ENCODE data around the gene GDA. TPM values are rescaled to one million over a fixed set of nuclear protein-coding genes. Genes with fewer than 3 reads are reported as not detected.

The GDA gene
- total and polyA plus RNA-seq, 3 experiments from 2014 or later: not detected

- ChIA-PET POLR2A (interaction anchor here (0.6 kb wide), 1 partner anchor 295 kb away, joined by 6 read pairs; no protein-coding TSS in a partner anchor), CTCF (interaction anchor here (0.9 to 1.7 kb wide), 7 partner anchors 10 to 729 kb away, joined by 3 to 8 read pairs (median 4); partner anchors contain the start of gene ZFAND5)
- no peak for DNase-seq
- no peak overlapping the region for H3K4me3 Mint-ChIP-seq
- peaks cover 7 to 10% of the 10 kb centered on the region in 2 donors for H3K27me3 Mint-ChIP-seq
- no peaks in the 10 kb centered on the region for H3K36me3 ChIP-seq (ENCODE audit: insufficient read depth, low read length)
- H3K27me3 ChIP-seq (ENCODE audit: insufficient read depth, low read length, poor library complexity, severe bottlenecking): no peaks in the 10 kb centered on the region
- H3K4me1 ChIP-seq (ENCODE audit: insufficient read depth, low read length): no peaks in the 10 kb centered on the region
- no peaks in the 10 kb centered on the region for H3K9me3 Mint-ChIP-seq
- no peaks in the 10 kb centered on the region for H3K4me1 Mint-ChIP-seq
- H3K27ac ChIP-seq (ENCODE audit: low read depth, low read length): no peak overlapping the region
- H3K9me3 ChIP-seq (ENCODE audit: low read length): no peaks in the 10 kb centered on the region
- H3K36me3 Mint-ChIP-seq: no peaks in the 10 kb centered on the region
- no peak overlapping the region for H3K4me3 ChIP-seq (ENCODE audit: low read length)
- H3K27ac Mint-ChIP-seq: no peak overlapping the region
Measured at GRCh38 chr9:72292874-72293607, 143.8 kb downstream of the GDA start.

GRCh38 chr9:72294936-72295335, 145.7 kb downstream of the GDA start:
- H3K27ac ChIP-seq (ENCODE audit: low read depth, low read length): no peak overlapping the region
- no peak overlapping the region for H3K4me3 ChIP-seq (ENCODE audit: low read length)
- no peaks in the 10 kb centered on the region for H3K36me3 ChIP-seq (ENCODE audit: insufficient read depth, low read length)
- Mint-ChIP-seq H3K27ac (no peak overlapping the region), H3K4me3 (no peak overlapping the region), H3K4me1 (no peaks in the 10 kb centered on the region), H3K27me3 (peaks cover 6 to 10% of the 10 kb centered on the region in 2 donors), H3K9me3 (no peaks in the 10 kb centered on the region), H3K36me3 (no peaks in the 10 kb centered on the region)
- no peaks in the 10 kb centered on the region for H3K27me3 ChIP-seq (ENCODE audit: insufficient read depth, low read length, poor library complexity, severe bottlenecking)
- no peaks in the 10 kb centered on the region for H3K4me1 ChIP-seq (ENCODE audit: insufficient read depth, low read length)
- no peaks in the 10 kb centered on the region for H3K9me3 ChIP-seq (ENCODE audit: low read length)
- ChIA-PET CTCF (interaction anchor here (1.2 to 1.4 kb wide), 2 partner anchors 14 to 298 kb away, joined by 4 to 6 read pairs; no protein-coding TSS in a partner anchor), POLR2A (no interaction called here)
- no peak for DNase-seq

GRCh38 chr9:72297516-72297915, 148.3 kb downstream of the GDA start:
- Histone ChIP-seq H3K4me1 (ENCODE audit: insufficient read depth, low read length) (no peaks in the 10 kb centered on the region), H3K27me3 (ENCODE audit: insufficient read depth, low read length, poor library complexity, severe bottlenecking) (no peaks in the 10 kb centered on the region), H3K4me3 (ENCODE audit: low read length) (no peak overlapping the region), H3K36me3 (ENCODE audit: insufficient read depth, low read length) (no peaks in the 10 kb centered on the region), H3K9me3 (ENCODE audit: low read length) (no peaks in the 10 kb centered on the region), H3K27ac (ENCODE audit: low read depth, low read length) (no peak overlapping the region)
- no peak overlapping the region for H3K27ac Mint-ChIP-seq
- ChIA-PET POLR2A (no interaction called here), CTCF (no interaction called here)
- peaks cover 5 to 11% (median 6%) of the 10 kb centered on the region in 3 donors for H3K4me1 Mint-ChIP-seq
- H3K36me3 Mint-ChIP-seq: no peaks in the 10 kb centered on the region
- no peak for DNase-seq
- no peaks in the 10 kb centered on the region for H3K9me3 Mint-ChIP-seq
- H3K4me3 Mint-ChIP-seq: no peak overlapping the region
- H3K27me3 Mint-ChIP-seq: peaks cover 3% of the 10 kb centered on the region in 2 donors

- no peaks in the 10 kb centered on the region for H3K9me3 Mint-ChIP-seq
- H3K4me1 Mint-ChIP-seq: peaks cover 5 to 11% (median 6%) of the 10 kb centered on the region in 3 donors
- H3K27ac ChIP-seq (ENCODE audit: low read depth, low read length): no peak overlapping the region
- H3K4me3 Mint-ChIP-seq: no peak overlapping the region
- DNase-seq: no peak
- H3K9me3 ChIP-seq (ENCODE audit: low read length): no peaks in the 10 kb centered on the region
- peak overlapping the region in 1 of 8 donors; percentile 52 for H3K27ac Mint-ChIP-seq
- no peaks in the 10 kb centered on the region for H3K36me3 ChIP-seq (ENCODE audit: insufficient read depth, low read length)
- H3K4me3 ChIP-seq (ENCODE audit: low read length): no peak overlapping the region
- no peaks in the 10 kb centered on the region for H3K4me1 ChIP-seq (ENCODE audit: insufficient read depth, low read length)
- no peaks in the 10 kb centered on the region for H3K36me3 Mint-ChIP-seq
- POLR2A ChIA-PET: no interaction called here
- no peaks in the 10 kb centered on the region for H3K27me3 ChIP-seq (ENCODE audit: insufficient read depth, low read length, poor library complexity, severe bottlenecking)
- CTCF ChIA-PET: no interaction called here
- H3K27me3 Mint-ChIP-seq: peaks cover 3% of the 10 kb centered on the region in 2 donors
Measured at GRCh38 chr9:72299017-72299603, 149.9 kb downstream of the GDA start.

GRCh38 chr9:72300873-72301272, 151.6 kb downstream of the GDA start:
- CTCF ChIA-PET: no interaction called here

More at GRCh38 chr9:72300873-72301272, 151.6 kb downstream of the GDA start:
- DNase-seq: no peak
- Histone ChIP-seq H3K9me3 (ENCODE audit: low read length) (no peaks in the 10 kb centered on the region), H3K36me3 (ENCODE audit: insufficient read depth, low read length) (no peaks in the 10 kb centered on the region), H3K4me3 (ENCODE audit: low read length) (no peak overlapping the region), H3K27me3 (ENCODE audit: insufficient read depth, low read length, poor library complexity, severe bottlenecking) (no peaks in the 10 kb centered on the region), H3K27ac (ENCODE audit: low read depth, low read length) (no peak overlapping the region), H3K4me1 (ENCODE audit: insufficient read depth, low read length) (peaks cover 5% of the 10 kb centered on the region)
- Mint-ChIP-seq H3K36me3 (no peaks in the 10 kb centered on the region), H3K9me3 (no peaks in the 10 kb centered on the region), H3K27ac (peak overlapping the region in 1 of 8 donors; percentile 21), H3K27me3 (no peaks in the 10 kb centered on the region), H3K4me1 (peaks cover 10 to 22% (median 21%) of the 10 kb centered on the region in 3 donors), H3K4me3 (peak overlapping the region in 1 of 7 donors; percentile 7)
- POLR2A ChIA-PET: no interaction called here

Other genes with a start within 250 kb of the GDA start
- 10 to 100 TPM; 17.0 to 17.3 TPM for gene ABHD17B, start 238.2 kb upstream of the GDA start, total RNA-seq
- 26.6 TPM for gene ABHD17B, start 238.2 kb upstream of the GDA start, polyA plus RNA-seq
- 10 to 100 TPM; 11.4 to 12.3 TPM for gene C9orf85, start 237.8 kb upstream of the GDA start, total RNA-seq
- 13.5 TPM for gene C9orf85, start 237.8 kb upstream of the GDA start, polyA plus RNA-seq
- not detected for gene C9orf57, start 88.8 kb upstream of the GDA start, total RNA-seq
- not detected for gene C9orf57, start 88.8 kb upstream of the GDA start, polyA plus RNA-seq
- 10 to 100 TPM; 91.0 to 98.8 TPM for gene ZFAND5, start 215.8 kb downstream of the GDA start, total RNA-seq
- gene ZFAND5, start 215.8 kb downstream of the GDA start, polyA plus RNA-seq: 82.4 TPM

Data from CD8-positive, alpha-beta memory T cell (primary cell).